ENCODE data around the gene MT1B. TPM values are rescaled to one million over a fixed set of nuclear protein-coding genes. Genes with fewer than 3 reads are reported as not detected.
A peak's percentile ranks its signal among the peaks of the same experiment; 100 is the strongest.

The MT1B gene
- polyA plus RNA-seq, 1 of the 3 experiments (the other 2 are of a cell fraction), result not detected

GRCh38 chr16:56690420-56691122 is 38.9 kb downstream of the MT1B start:
- H3K9me3 ChIP-seq, result no peaks in the 10 kb centered on the region
- 92% methylated on average over 4 of the region's 4 CpGs for WGBS (ENCODE audit: low lambda C conversion rate)
- no peaks in the 10 kb centered on the region for H3F3A ChIP-seq (replicated peaks; ENCODE audit: insufficient read depth)
- H4K20me1 ChIP-seq (ENCODE audit: insufficient read depth), result no peaks in the 10 kb centered on the region
- H3K4me3 ChIP-seq (ENCODE audit: low read depth in 2 of 2, low read length in 1 of 2), result no peak overlapping the region
- no peak overlapping the region for H3K27ac ChIP-seq (ENCODE audit: low read depth in 2 of 2, low read length in 1 of 2)
- no peaks in the 10 kb centered on the region for H3K27me3 ChIP-seq (ENCODE audit: insufficient read depth)
- DNase-seq, result no peak
- H3K9me2 ChIP-seq, result no peaks in the 10 kb centered on the region
- H3K79me2 ChIP-seq (ENCODE audit: insufficient read depth), result no peaks in the 10 kb centered on the region
- no peaks in the 10 kb centered on the region; a peak in 1 of 4 replicates for H3K4me1 ChIP-seq (ENCODE audit: control insufficient read depth in 1 of 2, insufficient read depth in 2 of 2, low read depth in 1 of 2, low read length in 1 of 2)
- ChIA-PET POLR2A (no interaction called here), CTCF (interaction anchor here (1.2 kb wide), 1 partner anchor 12 kb away, joined by 3 read pairs; no protein-coding TSS in a partner anchor)
- no peak overlapping the region for H3K9ac ChIP-seq
- H3K36me3 ChIP-seq (replicated peaks in 1 of 2; ENCODE audit: control insufficient read depth in 1 of 2, insufficient read depth in 2 of 2, low read length in 1 of 2), result no peaks in the 10 kb centered on the region
- no peak overlapping the region for H3K4me2 ChIP-seq
- H2AFZ ChIP-seq (ENCODE audit: low read depth), result no peak overlapping the region
- TF ChIP-seq FOXM1 (IDR thresholded peaks at IDR 0.05; ENCODE audit: low read depth) (no peak), RAD21 (IDR thresholded peaks at IDR 0.05; ENCODE audit: low read length) (no peak)

GRCh38 chr16:56691885-56692284 is 40.2 kb downstream of the MT1B start:
- no peaks in the 10 kb centered on the region for H3K36me3 ChIP-seq (replicated peaks in 1 of 2; ENCODE audit: control insufficient read depth in 1 of 2, insufficient read depth in 2 of 2, low read length in 1 of 2)
- no peaks in the 10 kb centered on the region for H4K20me1 ChIP-seq (ENCODE audit: insufficient read depth)
- H3K9ac ChIP-seq, result no peak overlapping the region
- POLR2A ChIA-PET, result no interaction called here
- no peaks in the 10 kb centered on the region for H3F3A ChIP-seq (replicated peaks; ENCODE audit: insufficient read depth)
- no peaks in the 10 kb centered on the region for H3K9me3 ChIP-seq
- TF ChIP-seq USF1 (IDR thresholded peaks at IDR 0.05; ENCODE audit: borderline replicate concordance, low read depth), result peak; percentile 25; the same call in 1 of the 2 replicates
- TF ChIP-seq RFX5 (IDR thresholded peaks at IDR 0.05; ENCODE audit: low read length), result no peak
- TF ChIP-seq JUND (IDR thresholded peaks at IDR 0.05), result no peak
- TF ChIP-seq SMC3 (IDR thresholded peaks at IDR 0.05; ENCODE audit: low read depth, low read length), result no peak
- no peak for TF ChIP-seq RAD21 (IDR thresholded peaks at IDR 0.05; ENCODE audit: low read length)
- TF ChIP-seq IRF3 (IDR thresholded peaks at IDR 0.05; ENCODE audit: low read depth, low read length), result no peak
- TF ChIP-seq EP300 (IDR thresholded peaks at IDR 0.05; ENCODE audit: borderline replicate concordance in 1 of 2, low read depth in 1 of 2, low read length in 1 of 2), result no peak
- TF ChIP-seq GATA2 (CRISPR knock-in tag; IDR thresholded peaks at IDR 0.05), result no peak
- TF ChIP-seq, protein P1, sequence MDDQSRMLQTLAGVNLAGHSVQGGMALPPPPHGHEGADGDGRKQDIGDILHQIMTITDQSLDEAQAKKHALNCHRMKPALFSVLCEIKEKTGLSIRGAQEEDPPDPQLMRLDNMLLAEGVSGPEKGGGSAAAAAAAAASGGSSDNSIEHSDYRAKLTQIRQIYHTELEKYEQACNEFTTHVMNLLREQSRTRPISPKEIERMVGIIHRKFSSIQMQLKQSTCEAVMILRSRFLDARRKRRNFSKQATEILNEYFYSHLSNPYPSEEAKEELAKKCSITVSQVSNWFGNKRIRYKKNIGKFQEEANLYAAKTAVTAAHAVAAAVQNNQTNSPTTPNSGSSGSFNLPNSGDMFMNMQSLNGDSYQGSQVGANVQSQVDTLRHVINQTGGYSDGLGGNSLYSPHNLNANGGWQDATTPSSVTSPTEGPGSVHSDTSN (IDR thresholded peaks at IDR 0.05), result 0 out of 2 replicates have a peak, but pooled peaks have one; percentile 19
- no peak for TF ChIP-seq RCOR1 (IDR thresholded peaks at IDR 0.05; ENCODE audit: low read length)
- no peaks in the 10 kb centered on the region for H3K9me2 ChIP-seq
- H3K79me2 ChIP-seq (ENCODE audit: insufficient read depth), result no peaks in the 10 kb centered on the region
- no peak overlapping the region for H3K4me3 ChIP-seq (ENCODE audit: low read depth in 2 of 2, low read length in 1 of 2)
- no peak for DNase-seq
- 71% methylated on average over 3 of the region's 4 CpGs for WGBS (ENCODE audit: low lambda C conversion rate)
- H3K4me1 ChIP-seq (ENCODE audit: control insufficient read depth in 1 of 2, insufficient read depth in 2 of 2, low read depth in 1 of 2, low read length in 1 of 2), result no peaks in the 10 kb centered on the region; a peak in 1 of 4 replicates
- H3K27me3 ChIP-seq (ENCODE audit: insufficient read depth), result no peaks in the 10 kb centered on the region
- CTCF ChIA-PET, result interaction anchor here (2.3 kb wide), 1 partner anchor 10 kb away, joined by 8 read pairs; no protein-coding TSS in a partner anchor
- H2AFZ ChIP-seq (ENCODE audit: low read depth), result peak overlapping the region; percentile 22; the same call in 1 of the 2 replicates
- H3K27ac ChIP-seq (ENCODE audit: low read depth in 2 of 2, low read length in 1 of 2), result peak overlapping the region in 1 of 2 experiments; percentile 33; a peak in 1 of 4 replicates
- no peak overlapping the region for H3K4me2 ChIP-seq
